ENCODE measurements around the gene HYCC1. TPM values are rescaled to one million over a fixed set of nuclear protein-coding genes. Genes with fewer than 3 reads are reported as not detected.

HYCC1 gene
- total RNA-seq, 2 donors from 2014 or later: 82.2 to 157 TPM

DNA sequence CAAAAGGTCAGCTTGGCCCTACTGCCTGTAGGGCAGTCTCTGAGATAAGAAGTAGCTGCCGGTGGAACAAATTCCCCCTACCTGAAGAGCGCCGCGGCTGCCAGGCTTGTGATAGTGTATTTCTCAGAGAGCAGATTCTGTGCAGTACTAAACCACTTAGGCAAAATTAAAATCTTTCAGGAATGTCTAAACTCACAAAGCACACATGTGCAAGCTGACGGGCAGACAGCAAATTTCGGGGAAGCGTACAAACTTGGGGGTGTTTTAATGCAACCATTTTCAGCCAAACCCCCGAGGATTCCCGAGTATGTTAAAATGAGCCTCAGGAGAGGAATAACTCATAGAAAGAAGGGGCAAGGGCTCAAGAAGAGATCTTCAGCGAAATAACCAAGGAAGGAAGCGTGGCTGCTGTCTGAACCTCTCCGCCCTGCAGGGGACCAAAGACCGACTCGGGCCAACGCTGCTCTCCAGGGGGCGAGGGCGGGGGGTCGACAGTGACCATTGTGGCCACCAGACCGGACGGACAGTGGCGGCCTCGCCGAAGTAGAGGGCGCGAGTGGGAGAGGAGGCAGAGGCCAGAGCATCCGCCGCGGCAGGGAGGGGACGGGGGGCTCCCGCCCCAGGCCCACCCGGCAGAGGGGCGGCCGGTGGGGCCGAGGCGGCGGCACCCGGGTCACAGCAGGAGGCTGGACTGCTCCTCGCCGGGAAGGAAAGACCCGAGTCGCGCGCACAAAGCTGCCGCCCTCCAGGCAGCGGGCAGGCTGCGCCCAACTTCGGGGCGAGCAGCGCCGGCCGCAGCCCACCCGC, 819 bp downstream of the HYCC1 start:
- H3K4me3 ChIP-seq: peak overlapping the region; percentile 94
- DNase-seq (ENCODE audit: low spot score) (no peak), ATAC-seq (ENCODE audit: insufficient number of reproducible peaks, low FRiP score, low read depth) (peak; percentile 10)
- TF ChIP-seq, protein P1, sequence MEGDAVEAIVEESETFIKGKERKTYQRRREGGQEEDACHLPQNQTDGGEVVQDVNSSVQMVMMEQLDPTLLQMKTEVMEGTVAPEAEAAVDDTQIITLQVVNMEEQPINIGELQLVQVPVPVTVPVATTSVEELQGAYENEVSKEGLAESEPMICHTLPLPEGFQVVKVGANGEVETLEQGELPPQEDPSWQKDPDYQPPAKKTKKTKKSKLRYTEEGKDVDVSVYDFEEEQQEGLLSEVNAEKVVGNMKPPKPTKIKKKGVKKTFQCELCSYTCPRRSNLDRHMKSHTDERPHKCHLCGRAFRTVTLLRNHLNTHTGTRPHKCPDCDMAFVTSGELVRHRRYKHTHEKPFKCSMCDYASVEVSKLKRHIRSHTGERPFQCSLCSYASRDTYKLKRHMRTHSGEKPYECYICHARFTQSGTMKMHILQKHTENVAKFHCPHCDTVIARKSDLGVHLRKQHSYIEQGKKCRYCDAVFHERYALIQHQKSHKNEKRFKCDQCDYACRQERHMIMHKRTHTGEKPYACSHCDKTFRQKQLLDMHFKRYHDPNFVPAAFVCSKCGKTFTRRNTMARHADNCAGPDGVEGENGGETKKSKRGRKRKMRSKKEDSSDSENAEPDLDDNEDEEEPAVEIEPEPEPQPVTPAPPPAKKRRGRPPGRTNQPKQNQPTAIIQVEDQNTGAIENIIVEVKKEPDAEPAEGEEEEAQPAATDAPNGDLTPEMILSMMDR (IDR thresholded peaks at IDR 0.05): peak; percentile 15
- no peaks in the 10 kb centered on the region for H3K36me3 ChIP-seq
- no peaks in the 10 kb centered on the region for H3K27me3 ChIP-seq (replicated peaks; ENCODE audit: insufficient read depth)
- H3K9me3 ChIP-seq: no peaks in the 10 kb centered on the region
- peak overlapping the region; percentile 81 to 84 for H3K27ac ChIP-seq
- peaks cover 38 to 73% of the 10 kb centered on the region in 2 donors for H3K4me1 ChIP-seq (ENCODE audit: control insufficient read depth in 1 of 2, low read depth in 2 of 2)

DNA sequence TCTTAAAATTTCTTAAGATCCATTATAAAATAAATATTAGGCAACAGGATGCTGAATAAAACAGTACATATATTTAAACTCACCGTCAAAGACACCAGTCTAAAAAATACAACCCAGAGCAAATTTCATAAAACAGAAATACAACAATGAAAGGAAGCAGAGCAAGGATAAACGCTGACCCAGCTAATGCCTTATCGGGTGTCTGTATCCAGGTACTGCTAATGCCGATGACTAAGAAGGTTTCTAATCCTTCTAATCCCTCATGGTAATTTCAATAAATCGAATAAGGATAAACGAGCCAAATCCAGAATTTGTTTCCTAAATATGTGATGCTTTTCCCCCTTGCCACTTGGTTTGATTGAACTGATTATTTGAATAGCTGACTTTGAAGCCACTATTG, 1.7 kb downstream of the HYCC1 start:
- Histone ChIP-seq H3K9me3 (no peaks in the 10 kb centered on the region), H3K4me3 (peak overlapping the region; percentile 94), H3K27ac (no peak overlapping the region), H3K36me3 (no peaks in the 10 kb centered on the region), H3K4me1 (ENCODE audit: control insufficient read depth in 1 of 2, low read depth in 2 of 2) (peaks cover 32 to 64% of the 10 kb centered on the region in 2 donors), H3K27me3 (replicated peaks; ENCODE audit: insufficient read depth) (no peaks in the 10 kb centered on the region)
- DNase-seq (ENCODE audit: low spot score): no peak
- no peak for ATAC-seq (ENCODE audit: insufficient number of reproducible peaks, low FRiP score, low read depth)
- TF ChIP-seq, protein P1 (IDR thresholded peaks at IDR 0.05): no peak

DNA sequence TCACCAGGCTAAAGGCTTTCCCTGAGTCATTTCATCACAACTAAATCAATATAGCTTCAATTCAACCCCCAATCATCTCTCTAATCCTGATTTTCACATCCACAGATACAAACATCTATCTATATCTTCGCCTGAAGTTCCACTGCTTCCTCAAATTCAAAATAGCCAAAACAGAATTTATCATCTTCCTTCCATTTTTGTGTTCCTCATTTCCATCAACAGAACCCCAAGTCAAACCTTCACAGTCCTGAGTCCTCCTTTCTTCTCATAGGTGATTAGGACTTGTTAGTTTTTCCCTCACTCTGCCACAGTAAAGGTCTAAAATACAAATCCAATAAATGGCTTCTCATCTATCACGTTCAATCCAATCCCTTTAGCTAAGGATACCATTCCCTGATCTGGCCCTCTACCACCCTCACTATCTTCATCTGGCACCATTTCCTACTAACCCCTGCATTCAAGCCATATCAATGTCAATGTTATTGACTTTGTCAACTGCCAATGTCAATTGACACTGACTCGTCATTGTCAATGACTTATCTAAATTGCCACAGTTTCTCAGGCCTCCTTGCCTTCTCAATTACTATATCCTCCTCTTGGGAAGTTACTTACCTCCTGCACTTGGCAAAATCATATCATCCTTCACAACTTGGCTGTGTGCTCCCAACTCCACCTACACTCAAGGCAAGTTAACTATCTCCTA, 2.6 kb downstream of the HYCC1 start:
- no peaks in the 10 kb centered on the region for H3K36me3 ChIP-seq
- ATAC-seq (ENCODE audit: insufficient number of reproducible peaks, low FRiP score, low read depth) (no peak), DNase-seq (ENCODE audit: low spot score) (no peak)
- peaks cover 27 to 56% of the 10 kb centered on the region in 2 donors for H3K4me1 ChIP-seq (ENCODE audit: control insufficient read depth in 1 of 2, low read depth in 2 of 2)
- TF ChIP-seq, protein P1 (IDR thresholded peaks at IDR 0.05): no peak
- H3K4me3 ChIP-seq: peak overlapping the region; percentile 12
- no peak overlapping the region for H3K27ac ChIP-seq
- H3K9me3 ChIP-seq: no peaks in the 10 kb centered on the region
- H3K27me3 ChIP-seq (replicated peaks; ENCODE audit: insufficient read depth): no peaks in the 10 kb centered on the region

DNA sequence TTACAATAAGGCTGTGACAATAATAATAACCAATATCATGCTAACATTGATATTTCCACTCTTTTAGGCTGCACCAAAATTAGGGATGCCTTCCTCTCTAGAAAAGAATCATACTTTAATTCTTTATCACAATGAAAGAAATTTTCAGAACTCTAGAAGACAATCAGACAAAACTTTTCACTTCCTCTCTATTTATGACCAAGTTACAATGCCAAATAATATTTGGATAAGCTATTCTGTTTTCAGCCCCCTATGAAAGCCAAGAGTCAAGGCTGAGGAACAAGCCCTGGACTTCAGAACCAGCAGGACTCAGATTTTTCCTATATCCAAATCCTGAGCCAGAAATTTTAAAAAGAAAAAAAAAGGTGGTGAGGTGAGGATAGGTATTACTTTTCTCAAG, 4.6 kb downstream of the HYCC1 start:
- TF ChIP-seq, protein P1 (IDR thresholded peaks at IDR 0.05): no peak
- H3K27ac ChIP-seq: no peak overlapping the region
- H3K36me3 ChIP-seq: no peaks in the 10 kb centered on the region
- DNase-seq (ENCODE audit: low spot score) (no peak), ATAC-seq (ENCODE audit: insufficient number of reproducible peaks, low FRiP score, low read depth) (no peak)
- H3K9me3 ChIP-seq: no peaks in the 10 kb centered on the region
- H3K4me1 ChIP-seq (ENCODE audit: control insufficient read depth in 1 of 2, low read depth in 2 of 2): peaks cover 27 to 42% of the 10 kb centered on the region in 2 donors
- no peaks in the 10 kb centered on the region for H3K27me3 ChIP-seq (replicated peaks; ENCODE audit: insufficient read depth)
- H3K4me3 ChIP-seq: no peak overlapping the region

DNA sequence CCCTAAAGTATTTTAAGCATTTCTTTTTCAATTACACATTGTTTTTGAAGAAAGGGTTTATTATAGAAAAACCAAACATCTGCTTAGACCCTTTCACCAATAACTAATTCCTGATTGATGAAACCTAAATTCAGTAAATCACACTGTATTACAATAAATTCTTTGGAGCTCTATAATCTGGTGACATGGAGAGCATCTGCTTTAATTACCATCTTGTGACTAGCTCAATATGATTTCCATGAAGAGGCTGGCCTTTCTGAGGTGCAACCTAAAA, 9.7 kb downstream of the HYCC1 start:
- TF ChIP-seq, protein P1 (IDR thresholded peaks at IDR 0.05): no peak
- peaks cover 18 to 40% of the 10 kb centered on the region in 2 donors for H3K4me1 ChIP-seq (ENCODE audit: control insufficient read depth in 1 of 2, low read depth in 2 of 2)
- ATAC-seq (ENCODE audit: insufficient number of reproducible peaks, low FRiP score, low read depth): no peak
- H3K36me3 ChIP-seq: no peaks in the 10 kb centered on the region
- H3K4me3 ChIP-seq: no peak overlapping the region
- H3K9me3 ChIP-seq: no peaks in the 10 kb centered on the region
- H3K27me3 ChIP-seq (replicated peaks; ENCODE audit: insufficient read depth): no peaks in the 10 kb centered on the region
- no peak for DNase-seq (ENCODE audit: low spot score)
- H3K27ac ChIP-seq: peak overlapping the region; percentile 62 to 76
